NCI-H526 treated with DMSO at 0.1 percent for 48 hours (cell line): ENCODE results near the gene PRR12.

Experiments
- DNase-seq: peaks from one replicate; lab custom pipeline; 2025; lab: John Stamatoyannopoulos, UW

Gene PRR12

DNA sequence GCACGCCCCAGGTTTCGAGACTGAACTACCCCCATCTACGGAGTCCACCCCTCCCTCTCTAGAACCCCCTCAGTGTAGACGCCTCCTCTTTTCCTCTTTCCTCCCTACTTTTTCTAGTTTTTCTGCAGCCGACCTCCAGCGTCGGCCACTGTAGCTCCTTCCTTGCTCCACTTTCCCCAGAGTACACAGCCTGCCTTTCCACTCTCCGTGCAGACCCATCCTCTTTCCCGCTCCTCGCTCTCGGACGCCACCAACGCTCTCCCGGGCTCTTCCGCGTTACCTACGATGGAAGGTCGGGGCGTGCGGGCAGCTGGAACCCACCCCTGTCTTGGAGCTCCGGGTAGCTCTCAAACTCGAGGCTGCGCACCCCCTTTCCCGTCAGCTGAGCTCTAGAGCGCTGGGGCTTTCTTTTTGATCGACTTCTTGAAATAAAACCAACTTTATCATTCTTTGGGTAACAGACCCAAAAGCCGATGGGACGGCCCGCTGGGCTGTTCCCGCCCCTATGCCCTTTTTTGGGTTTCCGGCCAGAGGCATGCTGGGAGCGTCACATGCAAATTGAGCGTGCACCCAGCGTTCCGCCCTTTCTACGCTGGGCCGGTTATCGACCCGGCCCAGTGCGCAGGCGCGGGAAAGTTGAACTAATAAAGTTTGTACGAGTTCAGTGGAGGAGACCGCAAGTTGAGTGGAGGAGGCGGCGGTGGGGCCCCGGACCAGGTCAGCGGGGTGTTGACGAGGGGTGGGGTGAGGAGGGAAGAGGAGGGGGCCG, 74.6 kb downstream of the PRR12 start, which contains the start of the genes BCL2L12 and IRF3:
Gene BCL2L12 (plus strand): TSS at position 583 of the 769 bp plus-strand sequence. CDS start 760 bp downstream, outside the sequence.
Gene IRF3 (minus strand): TSS at position 507 of the 769 bp plus-strand sequence. CDS start 1,019 bp downstream, outside the sequence.
- DNase-seq, result peak; percentile 93

DNA sequence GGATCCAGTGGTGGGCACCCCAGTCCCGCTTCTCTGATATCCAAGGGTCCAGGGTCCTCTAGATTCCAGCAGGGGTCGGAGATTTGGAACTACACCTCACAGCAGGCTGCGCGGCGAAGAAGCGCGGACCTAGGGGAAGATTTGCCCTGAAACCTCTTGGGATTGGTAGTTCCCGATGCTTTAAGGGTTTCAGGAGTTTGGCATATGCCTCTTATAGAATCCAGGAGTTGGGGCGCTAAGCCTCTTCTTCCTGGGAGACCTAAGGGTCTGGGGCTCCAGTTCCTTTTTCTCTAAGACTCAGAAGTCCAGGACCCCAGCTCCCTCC, 75.1 kb downstream of the PRR12 start:
- DNase-seq, result no peak

GRCh38 chr19:49667473-49667872, 76.5 kb downstream of the PRR12 start:
- no peak for DNase-seq

GRCh38 chr19:49669516-49669915, 78.5 kb downstream of the PRR12 start:
- no peak for DNase-seq

- peak; percentile 85 for DNase-seq
Measured at GRCh38 chr19:49672131-49672919, 81.3 kb downstream of the PRR12 start.
